GM18498 (cell line): ENCODE data around the gene GRK6.
"Not testable (repeated sequence)": the region's sequence is repeated elsewhere in the genome, so short reads cannot be mapped to it uniquely, and the experiment has no call there.

Experiments
- ATAC-seq: cut with Tn5 transposase; IDR thresholded peaks from one replicate; pipeline ENCODE4 v1.9.1; 2021; ENCODE audit warnings: mild to moderate bottlenecking, moderate library complexity; ENCODE audit not compliant: unreplicated experiment

The GRK6 gene

GRCh38 chr5:177483994-177484901 lies 57.8 kb downstream of the GRK6 start:
- no peak for ATAC-seq

GRCh38 chr5:177484902-177485549 lies 58.5 kb downstream of the GRK6 start:
- ATAC-seq: no peak

DNA sequence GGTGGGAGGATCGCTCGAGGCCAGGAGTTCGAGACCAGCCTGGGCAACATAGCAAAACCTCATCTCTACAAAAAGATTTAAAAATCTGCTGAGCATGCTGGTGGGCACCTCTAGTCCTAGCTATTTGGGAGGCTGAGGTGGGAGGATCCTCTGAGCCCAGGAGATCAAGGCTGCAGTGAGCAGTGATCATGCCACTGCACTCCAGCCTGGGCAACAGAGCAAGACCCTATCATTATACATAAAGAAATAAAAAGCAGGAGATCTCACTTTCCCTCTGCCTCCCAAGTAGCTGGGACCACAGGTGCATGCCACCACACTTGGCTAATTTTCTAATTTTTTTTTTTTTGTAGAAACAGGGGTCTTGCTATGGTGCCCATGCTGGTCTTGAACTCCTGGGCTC lies 59.3 kb downstream of the GRK6 start:
- not testable (repeated sequence) for ATAC-seq

GRCh38 chr5:177486256-177486655 lies 59.8 kb downstream of the GRK6 start:
- no peak for ATAC-seq

DNA sequence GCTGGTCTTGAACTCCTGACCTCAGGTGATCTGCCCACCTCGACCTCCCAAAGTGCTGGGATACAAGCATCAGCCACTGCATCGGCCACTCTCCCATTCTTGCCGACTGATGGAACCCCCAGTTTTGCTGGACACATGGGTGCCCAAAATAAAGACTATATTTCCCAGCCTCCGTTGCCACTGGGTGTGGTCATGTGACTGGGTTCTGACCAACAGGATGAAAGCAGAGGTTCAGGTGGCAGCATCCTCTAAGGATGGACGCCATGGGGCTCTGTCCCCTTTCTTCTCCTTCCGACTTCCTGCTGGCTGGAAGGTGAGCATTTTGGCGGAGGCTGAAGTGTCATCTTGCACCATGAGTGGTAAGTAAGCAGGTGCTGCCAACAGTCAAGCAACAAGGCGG lies 60.7 kb downstream of the GRK6 start:
- no peak for ATAC-seq

DNA sequence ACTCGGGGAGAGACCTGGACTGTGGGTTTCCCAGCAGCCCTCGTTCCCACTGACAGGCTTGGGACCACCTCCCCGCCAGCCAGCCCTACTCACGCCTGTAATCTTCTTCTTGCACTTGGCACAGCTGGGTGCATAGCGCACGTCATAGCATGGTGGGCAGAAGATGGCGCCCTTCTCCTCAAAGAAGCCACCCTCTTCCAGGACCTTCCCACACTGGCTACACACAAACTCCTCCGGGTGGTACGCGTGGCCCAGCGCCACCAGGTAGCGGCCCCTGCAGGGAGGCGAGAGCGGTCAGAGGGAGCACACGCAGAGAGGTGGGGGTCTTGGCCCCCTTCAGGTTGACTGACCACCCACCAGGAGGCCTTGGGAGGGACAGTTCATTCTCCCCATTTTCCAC lies 61.5 kb downstream of the GRK6 start:
- no peak for ATAC-seq

- no peak for ATAC-seq
Observed at GRCh38 chr5:177489119-177489716, 62.7 kb downstream of the GRK6 start.

DNA sequence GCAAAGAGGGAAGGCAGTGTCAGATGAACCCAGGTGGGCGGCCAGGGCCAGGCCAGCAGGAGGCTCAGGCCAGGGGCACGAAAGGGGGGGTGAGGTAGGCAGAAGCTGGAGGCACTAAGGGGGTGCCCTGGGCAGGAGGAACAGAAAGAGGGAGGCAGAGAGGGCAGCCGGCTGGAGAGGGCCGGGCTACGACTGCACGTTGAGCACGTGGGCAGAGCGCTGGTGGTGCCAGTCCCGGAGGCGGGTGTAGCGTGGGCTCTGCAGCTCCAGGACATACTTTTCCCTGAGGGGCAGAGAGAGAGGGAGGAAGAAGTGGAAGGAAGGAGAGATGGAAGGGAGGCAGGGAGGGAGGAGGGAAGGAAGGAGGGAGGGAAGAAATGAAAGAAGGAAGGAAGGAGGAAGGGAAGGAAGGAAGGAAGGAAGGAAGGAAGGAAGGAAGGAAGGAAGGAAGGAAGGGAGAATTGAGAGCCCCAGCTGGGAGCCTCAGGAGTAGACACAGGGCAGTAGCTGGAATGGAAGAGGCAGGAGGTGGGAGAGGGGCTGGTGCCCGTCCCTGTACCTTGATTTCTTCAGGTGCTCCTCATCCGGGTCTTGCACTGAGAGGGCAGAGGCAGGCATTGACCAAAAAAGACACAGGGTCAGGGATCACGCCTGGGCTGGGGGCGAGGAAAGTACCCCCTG lies 64.0 kb downstream of the GRK6 start:
- no peak for ATAC-seq

DNA sequence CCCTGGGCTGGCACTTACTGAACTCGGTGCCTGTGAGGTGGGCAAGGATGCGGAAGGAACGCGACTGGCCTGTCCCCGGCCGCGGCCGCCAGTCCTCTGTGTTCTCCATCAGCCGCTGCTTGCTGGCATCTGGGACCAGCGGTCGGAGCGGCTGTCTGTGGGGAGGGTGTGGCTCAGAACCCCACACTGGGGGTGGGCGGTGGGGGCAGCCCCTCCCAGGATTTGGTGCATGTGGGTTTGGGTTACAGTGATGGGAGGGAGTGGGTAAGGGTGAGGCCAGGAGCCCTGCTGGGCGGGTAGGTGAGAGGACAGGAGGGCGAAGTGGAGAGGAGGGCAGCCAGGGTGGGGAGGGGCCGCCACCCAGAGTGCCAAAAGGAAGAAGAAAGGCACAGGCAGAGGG lies 64.5 kb downstream of the GRK6 start:
- ATAC-seq: no peak

DNA sequence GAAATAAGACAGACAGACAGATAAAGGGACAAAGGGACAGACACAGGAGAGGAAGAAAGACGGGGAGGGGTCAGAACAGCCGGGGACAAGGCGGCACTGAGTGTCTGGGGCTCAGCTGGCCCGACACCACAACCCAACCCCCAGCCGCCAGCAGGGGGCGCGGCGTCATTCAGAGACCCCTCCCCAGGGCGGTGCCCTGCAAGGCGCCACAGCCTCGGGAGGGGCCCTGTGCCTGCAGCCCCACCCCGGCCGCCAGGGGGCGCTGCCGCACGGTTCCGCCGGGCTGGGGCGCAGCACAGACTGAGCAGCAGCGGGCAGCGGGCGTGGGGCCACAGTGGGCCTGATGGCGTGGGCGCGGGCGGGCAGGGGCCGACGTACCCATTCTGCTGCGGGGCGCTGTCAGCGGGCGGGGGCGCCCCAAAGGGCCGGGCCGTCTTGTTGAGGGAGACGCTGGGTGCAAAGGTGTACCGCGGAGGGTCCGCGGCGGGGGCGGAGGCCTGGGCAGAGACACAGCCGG lies 65.0 kb downstream of the GRK6 start:
- no peak for ATAC-seq

- ATAC-seq: no peak
Observed at GRCh38 chr5:177491983-177492746, 65.7 kb downstream of the GRK6 start.
